Measurements from ENCODE around the gene LTBP4.
A peak's percentile ranks its signal among the peaks of the same experiment; 100 is the strongest.

LTBP4 gene, protein sequence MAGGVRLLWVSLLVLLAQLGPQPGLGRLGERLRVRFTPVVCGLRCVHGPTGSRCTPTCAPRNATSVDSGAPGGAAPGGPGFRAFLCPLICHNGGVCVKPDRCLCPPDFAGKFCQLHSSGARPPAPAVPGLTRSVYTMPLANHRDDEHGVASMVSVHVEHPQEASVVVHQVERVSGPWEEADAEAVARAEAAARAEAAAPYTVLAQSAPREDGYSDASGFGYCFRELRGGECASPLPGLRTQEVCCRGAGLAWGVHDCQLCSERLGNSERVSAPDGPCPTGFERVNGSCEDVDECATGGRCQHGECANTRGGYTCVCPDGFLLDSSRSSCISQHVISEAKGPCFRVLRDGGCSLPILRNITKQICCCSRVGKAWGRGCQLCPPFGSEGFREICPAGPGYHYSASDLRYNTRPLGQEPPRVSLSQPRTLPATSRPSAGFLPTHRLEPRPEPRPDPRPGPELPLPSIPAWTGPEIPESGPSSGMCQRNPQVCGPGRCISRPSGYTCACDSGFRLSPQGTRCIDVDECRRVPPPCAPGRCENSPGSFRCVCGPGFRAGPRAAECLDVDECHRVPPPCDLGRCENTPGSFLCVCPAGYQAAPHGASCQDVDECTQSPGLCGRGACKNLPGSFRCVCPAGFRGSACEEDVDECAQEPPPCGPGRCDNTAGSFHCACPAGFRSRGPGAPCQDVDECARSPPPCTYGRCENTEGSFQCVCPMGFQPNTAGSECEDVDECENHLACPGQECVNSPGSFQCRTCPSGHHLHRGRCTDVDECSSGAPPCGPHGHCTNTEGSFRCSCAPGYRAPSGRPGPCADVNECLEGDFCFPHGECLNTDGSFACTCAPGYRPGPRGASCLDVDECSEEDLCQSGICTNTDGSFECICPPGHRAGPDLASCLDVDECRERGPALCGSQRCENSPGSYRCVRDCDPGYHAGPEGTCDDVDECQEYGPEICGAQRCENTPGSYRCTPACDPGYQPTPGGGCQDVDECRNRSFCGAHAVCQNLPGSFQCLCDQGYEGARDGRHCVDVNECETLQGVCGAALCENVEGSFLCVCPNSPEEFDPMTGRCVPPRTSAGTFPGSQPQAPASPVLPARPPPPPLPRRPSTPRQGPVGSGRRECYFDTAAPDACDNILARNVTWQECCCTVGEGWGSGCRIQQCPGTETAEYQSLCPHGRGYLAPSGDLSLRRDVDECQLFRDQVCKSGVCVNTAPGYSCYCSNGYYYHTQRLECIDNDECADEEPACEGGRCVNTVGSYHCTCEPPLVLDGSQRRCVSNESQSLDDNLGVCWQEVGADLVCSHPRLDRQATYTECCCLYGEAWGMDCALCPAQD (N-terminal part only)

DNA sequence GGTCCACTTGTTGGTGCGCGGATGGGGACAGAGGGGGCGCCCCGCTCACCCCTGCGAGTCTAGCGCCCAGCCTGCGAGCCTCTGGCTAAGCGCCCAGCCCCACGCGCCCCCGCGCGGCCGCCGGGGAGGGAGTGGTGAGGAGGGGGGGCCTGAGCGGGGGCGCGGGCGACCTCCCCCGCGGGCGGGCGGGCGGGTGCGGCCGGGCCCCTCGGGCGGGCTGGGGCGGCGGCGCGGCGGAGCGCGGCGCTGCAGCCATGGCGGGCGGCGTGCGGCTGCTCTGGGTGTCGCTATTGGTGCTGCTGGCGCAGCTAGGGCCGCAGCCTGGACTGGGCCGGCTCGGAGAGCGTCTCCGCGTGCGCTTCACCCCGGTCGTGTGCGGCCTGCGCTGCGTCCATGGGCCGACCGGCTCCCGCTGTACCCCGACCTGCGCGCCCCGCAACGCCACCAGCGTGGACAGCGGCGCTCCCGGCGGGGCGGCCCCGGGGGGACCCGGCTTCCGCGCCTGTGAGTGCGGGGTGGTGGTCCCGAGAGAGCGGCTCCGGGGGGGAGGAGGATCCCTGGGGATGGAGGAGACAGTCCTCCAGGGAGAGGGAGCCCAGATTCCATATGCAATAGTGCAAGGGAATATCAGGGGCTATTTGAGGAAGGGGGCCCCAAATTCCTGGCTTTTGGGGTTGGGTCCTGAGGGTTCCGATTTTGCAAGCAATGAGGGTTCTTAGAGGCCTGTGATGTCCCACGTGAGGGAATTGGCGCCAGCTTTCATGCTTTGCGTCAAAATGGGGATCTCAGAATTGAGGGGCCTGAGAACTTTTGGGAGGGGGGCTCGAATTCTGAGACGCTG, at the start of gene LTBP4:
TSS of gene LTBP4 (plus strand) at position 236 of the 841 bp plus-strand sequence. CDS start at position 255, 19 bp downstream.
- TF ChIP-seq, protein P1, sequence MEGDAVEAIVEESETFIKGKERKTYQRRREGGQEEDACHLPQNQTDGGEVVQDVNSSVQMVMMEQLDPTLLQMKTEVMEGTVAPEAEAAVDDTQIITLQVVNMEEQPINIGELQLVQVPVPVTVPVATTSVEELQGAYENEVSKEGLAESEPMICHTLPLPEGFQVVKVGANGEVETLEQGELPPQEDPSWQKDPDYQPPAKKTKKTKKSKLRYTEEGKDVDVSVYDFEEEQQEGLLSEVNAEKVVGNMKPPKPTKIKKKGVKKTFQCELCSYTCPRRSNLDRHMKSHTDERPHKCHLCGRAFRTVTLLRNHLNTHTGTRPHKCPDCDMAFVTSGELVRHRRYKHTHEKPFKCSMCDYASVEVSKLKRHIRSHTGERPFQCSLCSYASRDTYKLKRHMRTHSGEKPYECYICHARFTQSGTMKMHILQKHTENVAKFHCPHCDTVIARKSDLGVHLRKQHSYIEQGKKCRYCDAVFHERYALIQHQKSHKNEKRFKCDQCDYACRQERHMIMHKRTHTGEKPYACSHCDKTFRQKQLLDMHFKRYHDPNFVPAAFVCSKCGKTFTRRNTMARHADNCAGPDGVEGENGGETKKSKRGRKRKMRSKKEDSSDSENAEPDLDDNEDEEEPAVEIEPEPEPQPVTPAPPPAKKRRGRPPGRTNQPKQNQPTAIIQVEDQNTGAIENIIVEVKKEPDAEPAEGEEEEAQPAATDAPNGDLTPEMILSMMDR (conservative IDR thresholded peaks at IDR 0.05): peak; percentile 47
- peak within 1 kb of the TSS; percentile 49; the same call in 1 of the 2 replicates for H3K27ac ChIP-seq

DNA sequence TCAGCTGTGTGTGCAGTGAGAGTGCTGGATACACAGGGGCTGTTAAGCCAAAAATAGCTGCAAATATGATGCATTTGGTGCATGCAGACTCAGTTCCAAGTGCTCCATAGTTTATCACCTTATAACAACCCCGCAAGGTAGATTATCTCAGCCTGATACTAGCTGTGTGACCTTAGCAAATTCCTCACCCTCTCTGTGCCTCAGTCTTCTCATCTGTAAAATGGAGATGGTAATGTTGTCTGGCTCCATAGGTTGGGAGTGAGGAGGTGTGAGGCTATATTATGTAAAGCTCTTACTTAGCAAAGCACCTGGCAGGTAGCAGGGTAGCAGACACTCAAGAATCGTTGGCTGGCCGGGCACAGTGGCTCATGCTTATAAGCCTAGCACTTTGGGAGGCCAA, 48.3 kb upstream of the LTBP4 start:
- no peak overlapping the region for H3K27ac ChIP-seq
- TF ChIP-seq, protein P1 (conservative IDR thresholded peaks at IDR 0.05): no peak

DNA sequence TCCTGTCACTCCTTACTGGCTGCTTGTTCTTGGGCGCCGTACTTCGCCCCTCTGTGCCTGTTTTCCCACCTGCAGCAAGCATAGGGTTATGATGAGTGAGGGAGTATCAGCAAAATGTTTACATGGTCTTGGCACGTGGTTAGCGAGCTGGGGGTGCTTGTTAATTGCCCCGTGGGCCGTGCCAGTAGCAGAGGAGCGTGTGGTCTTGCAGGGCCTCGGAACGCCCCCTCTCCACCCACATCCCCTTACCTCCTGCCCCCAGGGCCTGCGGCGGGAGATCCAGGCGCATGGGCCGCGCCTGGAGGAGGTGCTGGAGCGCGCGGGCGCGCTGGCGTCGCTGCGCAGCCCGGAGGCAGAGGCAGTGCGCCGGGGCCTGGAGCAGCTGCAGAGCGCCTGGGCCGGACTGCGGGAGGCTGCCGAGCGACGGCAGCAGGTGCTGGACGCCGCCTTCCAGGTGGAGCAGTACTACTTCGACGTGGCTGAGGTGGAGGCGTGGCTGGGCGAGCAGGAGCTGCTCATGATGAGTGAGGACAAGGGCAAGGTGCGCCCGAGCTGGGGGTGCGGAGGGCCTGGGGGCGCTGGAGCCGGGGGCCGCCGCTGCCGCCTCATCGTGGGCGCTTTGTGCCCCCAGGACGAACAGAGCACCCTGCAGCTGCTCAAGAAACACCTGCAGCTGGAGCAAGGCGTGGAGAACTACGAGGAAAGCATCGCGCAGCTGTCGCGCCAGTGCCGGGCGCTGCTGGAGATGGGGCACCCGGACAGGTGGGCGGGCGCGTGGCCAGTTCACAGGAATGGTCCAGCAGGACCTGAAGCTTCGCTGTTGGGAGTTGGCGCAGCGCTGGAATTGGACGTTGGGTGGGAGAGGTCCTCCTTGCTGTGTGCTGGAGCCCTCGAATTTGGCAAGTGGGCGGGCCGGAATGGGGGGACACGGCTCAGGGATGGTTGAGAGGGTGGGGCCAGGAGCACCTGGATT, 47.0 kb upstream of the LTBP4 start:
- TF ChIP-seq, protein P1 (conservative IDR thresholded peaks at IDR 0.05): no peak
- no peak overlapping the region for H3K27ac ChIP-seq

DNA sequence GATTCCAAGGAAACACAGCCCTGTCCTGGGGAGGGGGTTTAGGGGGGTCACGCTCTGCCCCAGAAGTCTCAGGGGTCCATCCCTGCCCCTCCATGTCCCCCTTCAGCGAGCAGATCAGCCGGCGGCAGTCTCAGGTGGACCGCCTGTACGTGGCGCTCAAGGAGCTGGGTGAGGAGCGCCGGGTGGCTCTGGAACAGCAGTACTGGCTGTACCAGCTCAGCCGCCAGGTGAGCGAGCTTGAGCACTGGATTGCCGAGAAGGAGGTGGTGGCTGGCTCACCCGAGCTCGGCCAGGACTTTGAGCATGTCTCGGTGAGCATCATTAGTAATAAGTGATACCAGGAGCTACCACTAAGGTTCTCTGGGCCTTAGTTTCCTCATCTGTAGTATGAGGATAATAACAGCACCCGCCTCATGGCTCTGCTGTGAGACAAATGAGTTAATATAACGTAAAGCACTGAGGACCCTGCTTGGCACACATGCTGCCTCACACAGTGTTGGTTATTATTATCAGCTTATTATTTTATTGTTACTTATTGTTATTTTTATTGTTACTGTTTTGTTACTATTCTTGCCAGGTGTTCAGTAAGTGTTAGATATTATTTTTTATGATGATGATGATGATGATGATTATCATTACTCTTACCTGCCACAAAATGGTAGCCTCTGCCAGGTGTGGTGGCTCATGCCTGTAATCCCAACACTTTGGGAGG, 45.0 kb upstream of the LTBP4 start:
- H3K27ac ChIP-seq: no peak overlapping the region
- TF ChIP-seq, protein P1 (conservative IDR thresholded peaks at IDR 0.05): no peak

DNA sequence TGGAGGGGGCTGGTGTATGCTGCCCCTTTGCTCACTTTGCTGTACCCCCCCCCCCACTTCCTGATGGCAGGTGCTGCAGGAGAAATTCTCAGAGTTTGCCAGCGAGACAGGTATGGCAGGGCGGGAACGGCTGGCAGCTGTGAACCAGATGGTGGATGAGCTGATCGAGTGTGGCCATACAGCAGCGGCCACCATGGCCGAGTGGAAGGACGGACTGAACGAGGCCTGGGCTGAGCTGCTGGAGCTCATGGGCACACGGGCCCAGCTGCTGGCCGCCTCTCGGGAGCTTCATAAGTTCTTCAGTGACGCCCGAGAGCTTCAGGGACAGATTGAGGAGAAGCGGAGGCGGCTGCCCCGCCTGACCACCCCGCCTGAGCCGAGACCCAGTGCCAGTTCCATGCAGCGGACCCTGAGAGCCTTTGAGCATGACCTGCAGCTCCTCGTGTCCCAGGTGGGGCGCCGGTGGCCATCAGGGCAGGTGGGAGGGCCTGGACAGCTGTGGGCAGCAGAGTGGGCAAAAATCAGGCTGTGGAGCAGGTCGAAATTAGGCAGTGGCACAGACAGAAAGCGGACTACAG, 44.1 kb upstream of the LTBP4 start:
- TF ChIP-seq, protein P1 (conservative IDR thresholded peaks at IDR 0.05): no peak
- no peak overlapping the region for H3K27ac ChIP-seq

Data from VCaP (cell line).